ENCODE data around the gene RCN1. TPM values are rescaled to one million over a fixed set of nuclear protein-coding genes. Genes with fewer than 3 reads are reported as not detected.
A peak's percentile ranks its signal among the peaks of the same experiment; 100 is the strongest.

Gene RCN1
- total RNA-seq, 1 donor from 2014 or later = 86.8 TPM

DNA sequence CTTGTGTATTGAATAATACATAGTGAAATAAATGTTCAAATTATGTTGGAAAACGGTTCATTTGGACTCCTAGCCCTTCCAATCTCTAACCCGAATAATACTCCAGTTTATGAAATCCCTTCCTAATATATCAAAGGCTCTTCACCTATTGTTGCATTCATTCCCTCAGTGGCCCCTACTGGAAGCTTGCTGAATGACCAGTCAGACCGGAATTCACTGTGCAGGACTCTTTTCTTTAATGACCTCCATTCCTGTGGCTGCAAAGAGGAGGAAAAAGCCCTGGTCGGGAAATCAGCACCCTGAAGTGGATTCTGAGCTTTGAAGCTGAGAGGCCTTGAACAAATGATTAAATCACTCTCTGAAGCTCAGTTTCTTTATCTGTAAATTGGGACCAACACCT, 19.1 kb upstream of the RCN1 start:
- H3K9me3 ChIP-seq = no peaks in the 10 kb centered on the region
- DNase-seq (no peak), ATAC-seq (peak; percentile 85)
- H3K4me1 ChIP-seq = no peaks in the 10 kb centered on the region
- H3K36me3 ChIP-seq = no peaks in the 10 kb centered on the region
- no peak overlapping the region for H3K4me3 ChIP-seq
- TF ChIP-seq, protein P1, sequence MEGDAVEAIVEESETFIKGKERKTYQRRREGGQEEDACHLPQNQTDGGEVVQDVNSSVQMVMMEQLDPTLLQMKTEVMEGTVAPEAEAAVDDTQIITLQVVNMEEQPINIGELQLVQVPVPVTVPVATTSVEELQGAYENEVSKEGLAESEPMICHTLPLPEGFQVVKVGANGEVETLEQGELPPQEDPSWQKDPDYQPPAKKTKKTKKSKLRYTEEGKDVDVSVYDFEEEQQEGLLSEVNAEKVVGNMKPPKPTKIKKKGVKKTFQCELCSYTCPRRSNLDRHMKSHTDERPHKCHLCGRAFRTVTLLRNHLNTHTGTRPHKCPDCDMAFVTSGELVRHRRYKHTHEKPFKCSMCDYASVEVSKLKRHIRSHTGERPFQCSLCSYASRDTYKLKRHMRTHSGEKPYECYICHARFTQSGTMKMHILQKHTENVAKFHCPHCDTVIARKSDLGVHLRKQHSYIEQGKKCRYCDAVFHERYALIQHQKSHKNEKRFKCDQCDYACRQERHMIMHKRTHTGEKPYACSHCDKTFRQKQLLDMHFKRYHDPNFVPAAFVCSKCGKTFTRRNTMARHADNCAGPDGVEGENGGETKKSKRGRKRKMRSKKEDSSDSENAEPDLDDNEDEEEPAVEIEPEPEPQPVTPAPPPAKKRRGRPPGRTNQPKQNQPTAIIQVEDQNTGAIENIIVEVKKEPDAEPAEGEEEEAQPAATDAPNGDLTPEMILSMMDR (IDR thresholded peaks at IDR 0.05) = peak; percentile 43
- no peak overlapping the region for H3K27ac ChIP-seq
- intact Hi-C loops (cut with DNase I) = no loop called here
- peaks cover 10% of the 10 kb centered on the region for H3K27me3 ChIP-seq

DNA sequence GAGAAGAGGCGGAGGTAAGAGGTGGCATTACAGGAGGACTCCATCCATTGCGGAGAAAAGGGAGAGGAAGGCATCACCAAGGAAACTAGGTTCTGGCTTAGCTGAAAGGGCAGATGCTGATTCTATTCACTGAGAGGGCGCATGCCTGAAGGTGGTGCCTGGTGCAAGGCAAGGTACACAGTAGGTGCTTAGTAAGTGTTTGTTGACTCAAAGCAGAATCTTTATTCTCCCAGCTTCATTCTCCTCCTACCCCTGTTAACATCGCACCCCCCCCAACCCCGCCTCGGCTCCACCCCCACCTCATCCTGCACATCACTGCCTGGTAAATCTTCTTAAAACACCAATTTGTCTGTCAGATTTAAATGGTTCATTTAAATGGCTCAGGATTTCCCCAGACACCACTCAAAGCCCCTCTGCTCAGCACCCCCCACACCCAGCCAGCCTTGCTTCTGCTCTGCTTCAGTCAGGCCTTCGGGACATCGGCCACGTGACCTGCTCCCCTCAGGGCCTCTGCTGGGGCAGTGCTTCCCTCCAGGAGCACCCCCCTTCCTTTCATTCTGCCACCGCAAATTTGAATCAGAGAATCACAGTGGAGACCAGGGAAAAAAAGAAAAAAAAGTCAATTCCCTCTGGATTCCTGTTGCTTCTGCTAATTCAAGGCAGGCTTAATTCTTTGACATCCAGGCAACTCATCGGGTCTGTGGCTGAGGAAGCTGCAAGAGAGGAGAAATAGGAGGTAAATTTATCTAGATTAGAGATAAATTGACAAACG, 17.8 kb upstream of the RCN1 start:
- intact Hi-C loops (cut with DNase I) = no loop called here
- Histone ChIP-seq H3K4me1 (no peaks in the 10 kb centered on the region), H3K4me3 (no peak overlapping the region), H3K36me3 (no peaks in the 10 kb centered on the region), H3K9me3 (no peaks in the 10 kb centered on the region), H3K27me3 (peaks cover 10% of the 10 kb centered on the region), H3K27ac (no peak overlapping the region)
- DNase-seq (no peak), ATAC-seq (no peak)
- TF ChIP-seq, protein P1 (IDR thresholded peaks at IDR 0.05) = no peak

DNA sequence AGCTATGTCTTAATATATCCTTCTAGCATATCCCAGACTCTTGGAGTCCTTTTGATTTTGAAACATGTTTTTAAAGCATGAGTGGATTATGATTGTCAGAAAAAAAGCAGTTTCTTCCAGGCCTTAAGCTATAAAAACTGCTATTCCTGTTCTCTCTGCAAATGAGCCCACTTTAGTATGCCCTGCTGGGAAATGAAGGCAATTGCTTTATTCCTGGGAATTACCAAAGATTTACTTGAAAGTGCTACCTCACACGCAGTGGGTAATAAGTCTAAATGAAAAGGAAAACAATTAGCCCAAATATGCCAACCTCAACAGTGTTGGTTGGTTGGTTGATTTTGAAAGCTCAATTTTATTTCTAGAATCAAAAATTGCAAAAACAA, 17.2 kb upstream of the RCN1 start:
- no peak overlapping the region for H3K4me3 ChIP-seq
- TF ChIP-seq, protein P1 (IDR thresholded peaks at IDR 0.05) = no peak

DNA sequence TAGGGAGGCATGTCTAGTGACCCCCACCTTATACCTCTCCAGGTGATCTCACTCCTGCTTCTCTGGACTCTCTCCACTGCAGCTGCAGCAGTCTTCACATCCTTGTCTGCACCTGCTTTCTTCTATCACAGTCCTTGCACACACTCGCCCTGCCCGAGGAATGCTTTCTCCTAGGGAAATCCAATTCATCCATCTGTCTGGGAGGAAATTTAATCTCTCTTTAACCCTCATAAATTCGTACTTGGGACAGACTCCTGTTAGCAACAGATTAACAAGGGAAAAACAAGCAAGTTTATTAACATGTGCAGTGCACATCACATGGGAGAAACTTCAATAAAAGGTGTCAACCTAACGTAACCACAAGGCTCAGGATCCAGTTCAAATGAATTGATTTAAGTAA, 11.3 kb upstream of the RCN1 start:
- Histone ChIP-seq H3K36me3 (no peaks in the 10 kb centered on the region), H3K4me1 (no peaks in the 10 kb centered on the region), H3K9me3 (no peaks in the 10 kb centered on the region), H3K27ac (no peak overlapping the region), H3K27me3 (no peaks in the 10 kb centered on the region), H3K4me3 (no peak overlapping the region)
- no peak for ATAC-seq
- TF ChIP-seq, protein P1 (IDR thresholded peaks at IDR 0.05) = no peak
- intact Hi-C loops (cut with DNase I) = no loop called here
- DNase-seq = no peak

More for the DNA sequence above, 17.2 kb upstream of the RCN1 start:
- Histone ChIP-seq H3K36me3 (no peaks in the 10 kb centered on the region), H3K27me3 (peaks cover 10% of the 10 kb centered on the region), H3K4me1 (no peaks in the 10 kb centered on the region), H3K27ac (no peak overlapping the region), H3K9me3 (no peaks in the 10 kb centered on the region)
- intact Hi-C loops (cut with DNase I) = no loop called here
- no peak for ATAC-seq
- no peak for DNase-seq

DNA sequence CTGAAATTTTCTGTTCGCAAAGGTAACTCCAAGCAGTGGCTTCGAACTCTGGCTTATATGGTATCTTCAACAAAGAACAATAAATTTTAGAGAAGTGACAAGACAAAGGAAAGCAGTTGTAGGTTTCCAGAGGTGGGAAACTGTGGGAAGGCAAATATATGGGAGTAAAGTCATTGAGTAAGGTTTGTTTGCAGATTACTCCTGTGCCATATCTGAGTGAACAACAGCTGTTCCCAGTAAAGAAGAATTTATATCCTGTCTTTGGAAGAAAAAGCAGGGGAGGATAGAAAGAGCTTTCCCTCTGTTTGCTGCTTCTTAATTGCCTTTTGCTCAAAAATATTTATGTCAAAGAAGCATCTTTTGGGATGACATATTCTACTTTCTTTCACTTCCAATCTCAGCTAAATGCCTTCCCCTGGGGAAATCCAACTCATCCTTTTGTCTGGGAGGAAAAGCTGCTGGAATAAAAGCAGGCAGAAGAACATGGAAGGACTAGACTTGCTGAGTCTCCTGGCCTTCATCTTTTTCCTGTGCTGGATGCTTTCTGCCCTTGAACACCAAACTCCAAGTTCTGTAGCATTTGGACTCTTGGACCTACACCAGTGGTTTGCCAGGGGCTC, 10.4 kb upstream of the RCN1 start:
- Histone ChIP-seq H3K4me3 (no peak overlapping the region), H3K27me3 (no peaks in the 10 kb centered on the region), H3K27ac (no peak overlapping the region), H3K4me1 (no peaks in the 10 kb centered on the region), H3K9me3 (no peaks in the 10 kb centered on the region), H3K36me3 (no peaks in the 10 kb centered on the region)
- intact Hi-C loops (cut with DNase I) = no loop called here
- no peak for ATAC-seq
- no peak for DNase-seq
- TF ChIP-seq, protein P1 (IDR thresholded peaks at IDR 0.05) = no peak

All from upper lobe of right lung (tissue), 1 donor.